ENCODE results near the gene DLG5.

DNA sequence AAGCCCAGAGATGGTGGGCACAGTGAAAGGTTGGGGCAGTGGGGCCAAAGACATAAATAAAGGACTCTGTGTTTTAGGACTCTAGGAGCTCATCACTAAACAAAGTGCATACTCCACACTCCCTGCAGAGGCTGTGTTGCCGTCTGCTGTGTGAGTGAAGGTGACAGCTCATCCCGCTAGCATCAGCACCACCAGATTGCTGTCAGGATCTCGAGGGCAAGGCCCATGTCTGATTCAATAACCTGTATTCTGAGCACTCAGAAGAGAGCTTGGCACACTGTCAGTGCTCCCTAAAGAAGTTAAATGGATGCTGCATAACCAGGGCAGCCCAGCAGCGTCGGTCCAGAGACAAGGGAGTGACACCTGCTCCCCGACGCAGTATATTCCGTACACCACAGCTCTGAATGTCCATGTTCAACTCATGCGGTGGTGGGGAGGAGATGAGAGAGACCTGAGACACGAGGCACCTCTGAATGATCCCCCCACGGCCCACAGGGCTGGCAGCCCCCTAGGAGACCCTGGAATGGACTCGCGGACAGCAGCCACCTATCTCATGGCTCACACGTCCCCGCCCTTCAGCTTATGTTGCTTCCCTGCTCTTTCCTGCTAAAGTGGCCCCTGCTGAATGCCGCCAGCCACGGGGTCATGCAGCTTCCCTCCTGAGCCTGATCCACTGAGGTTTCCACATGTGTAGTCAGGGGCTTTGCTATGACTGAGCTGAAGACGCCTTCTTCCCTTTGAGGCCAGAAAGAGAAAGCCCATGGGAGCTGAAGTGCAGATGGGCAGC, 156.3 kb downstream of the DLG5 start:
- TF ChIP-seq EZH2 (IDR thresholded peaks at IDR 0.05; ENCODE audit: borderline replicate concordance), result no peak
- TF ChIP-seq, protein P1, sequence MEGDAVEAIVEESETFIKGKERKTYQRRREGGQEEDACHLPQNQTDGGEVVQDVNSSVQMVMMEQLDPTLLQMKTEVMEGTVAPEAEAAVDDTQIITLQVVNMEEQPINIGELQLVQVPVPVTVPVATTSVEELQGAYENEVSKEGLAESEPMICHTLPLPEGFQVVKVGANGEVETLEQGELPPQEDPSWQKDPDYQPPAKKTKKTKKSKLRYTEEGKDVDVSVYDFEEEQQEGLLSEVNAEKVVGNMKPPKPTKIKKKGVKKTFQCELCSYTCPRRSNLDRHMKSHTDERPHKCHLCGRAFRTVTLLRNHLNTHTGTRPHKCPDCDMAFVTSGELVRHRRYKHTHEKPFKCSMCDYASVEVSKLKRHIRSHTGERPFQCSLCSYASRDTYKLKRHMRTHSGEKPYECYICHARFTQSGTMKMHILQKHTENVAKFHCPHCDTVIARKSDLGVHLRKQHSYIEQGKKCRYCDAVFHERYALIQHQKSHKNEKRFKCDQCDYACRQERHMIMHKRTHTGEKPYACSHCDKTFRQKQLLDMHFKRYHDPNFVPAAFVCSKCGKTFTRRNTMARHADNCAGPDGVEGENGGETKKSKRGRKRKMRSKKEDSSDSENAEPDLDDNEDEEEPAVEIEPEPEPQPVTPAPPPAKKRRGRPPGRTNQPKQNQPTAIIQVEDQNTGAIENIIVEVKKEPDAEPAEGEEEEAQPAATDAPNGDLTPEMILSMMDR (IDR thresholded peaks at IDR 0.05; ENCODE audit: poor library complexity), result no peak
